Measurements from ENCODE around the gene GSTA3. TPM values are rescaled to one million over a fixed set of nuclear protein-coding genes. Genes with fewer than 3 reads are reported as not detected.
"Not testable (repeated sequence)": the region's sequence is repeated elsewhere in the genome, so short reads cannot be mapped to it uniquely, and the experiment has no call there.

Gene GSTA3
- polyA plus RNA-seq, 1 of the 3 experiments (the other 2 are of a cell fraction), result not detected

GRCh38 chr6:52925042-52925441 is 15.5 kb upstream of the GSTA3 start:
- Histone ChIP-seq H2AFZ (ENCODE audit: low read depth) (no peak overlapping the region), H3K4me2 (no peak overlapping the region), H3K27me3 (ENCODE audit: insufficient read depth) (no peaks in the 10 kb centered on the region), H4K20me1 (ENCODE audit: insufficient read depth) (no peaks in the 10 kb centered on the region), H3F3A (replicated peaks; ENCODE audit: insufficient read depth) (peaks cover 18% of the 10 kb centered on the region), H3K36me3 (replicated peaks in 1 of 2; ENCODE audit: control insufficient read depth in 1 of 2, insufficient read depth in 2 of 2, low read length in 1 of 2) (no peaks in the 10 kb centered on the region), H3K27ac (ENCODE audit: low read depth in 2 of 2, low read length in 1 of 2) (no peak overlapping the region), H3K9ac (no peak overlapping the region), H3K9me2 (no peaks in the 10 kb centered on the region), H3K4me1 (ENCODE audit: control insufficient read depth in 1 of 2, insufficient read depth in 2 of 2, low read depth in 1 of 2, low read length in 1 of 2) (peaks cover 2 to 6% of the 10 kb centered on the region in 2 experiments; a peak in 3 of 4 replicates), H3K4me3 (ENCODE audit: low read depth in 2 of 2, low read length in 1 of 2) (no peak overlapping the region), H3K79me2 (ENCODE audit: insufficient read depth) (no peaks in the 10 kb centered on the region), H3K9me3 (no peaks in the 10 kb centered on the region)
- ChIA-PET POLR2A (no interaction called here), CTCF (interaction anchor here (0.9 kb wide), 1 partner anchor 42 kb away, joined by 3 read pairs; no protein-coding TSS in a partner anchor)
- DNase-seq, result no peak
- WGBS (ENCODE audit: low lambda C conversion rate), result 93% methylated on average over 2 of the region's 2 CpGs
- TF ChIP-seq TAF1 (IDR thresholded peaks at IDR 0.05; ENCODE audit: borderline replicate concordance, low read depth, low read length) (no peak), USF2 (IDR thresholded peaks at IDR 0.05; ENCODE audit: borderline replicate concordance, low read depth, low read length) (no peak), FOXJ3 (CRISPR knock-in tag; IDR thresholded peaks at IDR 0.05) (no peak), MEF2A (IDR thresholded peaks at IDR 0.05; ENCODE audit: borderline replicate concordance, low read depth) (no peak), EZH2phosphoT487 (IDR thresholded peaks at IDR 0.05; ENCODE audit: borderline replicate concordance, low read depth) (no peak), RAD21 (IDR thresholded peaks at IDR 0.05; ENCODE audit: low read length) (no peak), SIN3A (IDR thresholded peaks at IDR 0.05; ENCODE audit: borderline replicate concordance, low read depth, low read length) (no peak), JUND (IDR thresholded peaks at IDR 0.05) (no peak), GABPA (IDR thresholded peaks at IDR 0.05; ENCODE audit: low read depth) (no peak), SMC3 (IDR thresholded peaks at IDR 0.05; ENCODE audit: low read depth, low read length) (no peak), CTCF (IDR thresholded peaks at IDR 0.05) (no peak), RFX5 (IDR thresholded peaks at IDR 0.05; ENCODE audit: low read length) (no peak), FOXM1 (IDR thresholded peaks at IDR 0.05; ENCODE audit: low read depth) (no peak), NFIC (IDR thresholded peaks at IDR 0.05; ENCODE audit: borderline replicate concordance) (no peak), EP300 (IDR thresholded peaks at IDR 0.05; ENCODE audit: borderline replicate concordance in 1 of 2, low read depth in 1 of 2, low read length in 1 of 2) (no peak), PBX3 (IDR thresholded peaks at IDR 0.05) (no peak), CHD2 (IDR thresholded peaks at IDR 0.05; ENCODE audit: low read length, partially characterized antibody) (no peak)

GRCh38 chr6:52923689-52924088 is 14.2 kb upstream of the GSTA3 start:
- CTCF ChIA-PET; H3K9me3 ChIP-seq; H3K27ac ChIP-seq (ENCODE audit: low read depth in 2 of 2, low read length in 1 of 2); H3K4me3 ChIP-seq (ENCODE audit: low read depth in 2 of 2, low read length in 1 of 2); H3K9ac ChIP-seq; H3K79me2 ChIP-seq (ENCODE audit: insufficient read depth); H3F3A ChIP-seq (replicated peaks; ENCODE audit: insufficient read depth); POLR2A ChIA-PET; H3K4me2 ChIP-seq; H3K4me1 ChIP-seq (ENCODE audit: control insufficient read depth in 1 of 2, insufficient read depth in 2 of 2, low read depth in 1 of 2, low read length in 1 of 2); DNase-seq; H3K36me3 ChIP-seq (replicated peaks in 1 of 2; ENCODE audit: control insufficient read depth in 1 of 2, insufficient read depth in 2 of 2, low read length in 1 of 2); H3K27me3 ChIP-seq (ENCODE audit: insufficient read depth); H4K20me1 ChIP-seq (ENCODE audit: insufficient read depth); H3K9me2 ChIP-seq; H2AFZ ChIP-seq (ENCODE audit: low read depth): not testable (repeated sequence)
- 69% methylated on average over 2 of the region's 2 CpGs for WGBS (ENCODE audit: low lambda C conversion rate)

Measured in SK-N-SH (cell line).